Measurements from ENCODE around the gene RAB37.
A peak's percentile ranks its signal among the peaks of the same experiment; 100 is the strongest.

Gene RAB37

GRCh38 chr17:74744714-74745547 is 7.9 kb downstream of the RAB37 start:
- DNase-seq (peak; percentile 90), ATAC-seq (peak; percentile 8)

GRCh38 chr17:74745548-74746177 is 8.6 kb downstream of the RAB37 start:
- ATAC-seq (no peak), DNase-seq (no peak)

DNA sequence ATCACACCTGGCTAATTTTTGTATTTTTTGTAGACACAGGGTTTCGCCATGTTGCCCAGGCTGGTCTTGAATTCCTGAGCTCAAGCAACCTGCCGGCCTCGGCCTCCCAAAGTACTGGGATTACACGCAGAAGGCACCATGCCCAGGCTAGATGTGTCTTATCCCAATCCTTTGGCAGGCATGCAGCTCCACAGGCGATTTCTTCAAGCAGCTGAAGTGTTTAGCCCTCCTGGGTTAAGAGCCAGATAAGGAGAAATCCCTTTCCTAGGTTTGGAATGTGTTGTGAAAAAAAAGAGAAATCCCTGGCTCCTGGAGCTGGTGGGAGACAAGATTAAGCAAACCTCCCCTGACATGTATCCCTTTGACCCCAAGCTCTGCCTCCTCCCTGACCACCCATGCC is 9.3 kb downstream of the RAB37 start:
- DNase-seq: no peak
- ATAC-seq: no peak

GRCh38 chr17:74746922-74747321 is 9.9 kb downstream of the RAB37 start:
- no peak for ATAC-seq
- no peak for DNase-seq

- ATAC-seq (no peak), DNase-seq (no peak)
These were observed 11.1 kb downstream of the RAB37 start for GRCh38 chr17:74748279-74748528.

DNA sequence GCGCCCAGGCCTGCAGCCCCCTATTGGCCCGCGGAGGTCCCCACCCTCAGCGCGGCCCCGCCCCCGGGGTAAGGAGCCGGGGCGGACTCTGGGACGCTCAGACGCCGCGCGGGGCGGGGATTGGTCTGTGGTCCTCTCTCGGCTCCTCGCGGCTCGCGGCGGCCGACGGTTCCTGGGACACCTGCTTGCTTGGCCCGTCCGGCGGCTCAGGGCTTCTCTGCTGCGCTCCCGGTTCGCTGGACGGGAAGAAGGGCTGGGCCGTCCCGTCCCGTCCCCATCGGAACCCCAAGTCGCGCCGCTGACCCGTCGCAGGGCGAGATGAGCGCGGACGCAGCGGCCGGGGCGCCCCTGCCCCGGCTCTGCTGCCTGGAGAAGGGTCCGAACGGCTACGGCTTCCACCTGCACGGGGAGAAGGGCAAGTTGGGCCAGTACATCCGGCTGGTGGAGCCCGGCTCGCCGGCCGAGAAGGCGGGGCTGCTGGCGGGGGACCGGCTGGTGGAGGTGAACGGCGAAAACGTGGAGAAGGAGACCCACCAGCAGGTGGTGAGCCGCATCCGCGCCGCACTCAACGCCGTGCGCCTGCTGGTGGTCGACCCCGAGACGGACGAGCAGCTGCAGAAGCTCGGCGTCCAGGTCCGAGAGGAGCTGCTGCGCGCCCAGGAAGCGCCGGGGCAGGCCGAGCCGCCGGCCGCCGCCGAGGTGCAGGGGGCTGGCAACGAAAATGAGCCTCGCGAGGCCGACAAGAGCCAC is 11.6 kb downstream of the RAB37 start, which contains the start of gene NHERF1:
Gene NHERF1 (plus strand): TSS at position 100 of the 750 bp plus-strand sequence. CDS start 219 bp downstream, at position 319.
- peak; percentile 97 for DNase-seq
- peak; percentile 91 for ATAC-seq

DNA sequence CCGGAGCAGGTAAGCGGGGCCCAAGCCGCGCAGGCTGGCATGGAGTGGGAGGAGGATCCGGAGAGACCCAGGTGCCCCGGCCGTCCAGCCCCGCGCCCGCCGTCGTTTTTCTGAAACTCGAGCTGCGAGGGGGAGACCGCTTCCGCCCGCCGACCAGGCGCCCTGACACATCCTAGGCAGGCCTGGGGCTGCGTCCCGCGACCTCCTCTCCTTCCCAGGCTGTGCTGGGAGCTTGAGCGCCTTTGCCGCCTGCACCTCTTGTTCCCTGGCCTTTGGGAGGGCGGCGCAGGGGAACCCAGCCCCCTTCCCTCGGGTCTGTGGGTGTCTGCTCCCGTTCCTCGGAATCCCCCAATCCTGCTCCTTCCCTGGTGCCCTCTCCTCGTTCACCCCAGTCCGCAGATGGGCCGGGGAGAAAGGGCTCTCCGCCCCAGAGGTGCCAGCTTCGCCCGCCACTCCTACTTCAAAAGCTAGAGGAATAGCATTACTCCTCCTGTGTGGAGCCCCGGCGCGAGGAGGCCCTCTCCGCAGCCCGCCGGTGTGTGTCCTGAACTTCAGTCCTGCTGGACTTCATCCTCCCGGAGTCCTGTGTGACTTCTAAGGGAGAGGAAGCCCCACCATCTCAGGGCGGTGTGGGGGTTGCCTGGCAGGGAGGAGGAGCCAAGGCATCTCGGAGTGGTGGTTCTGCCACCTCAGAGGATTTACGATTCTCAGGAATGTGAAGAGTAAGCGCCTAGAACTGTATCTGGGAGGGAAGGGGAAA is 12.4 kb downstream of the RAB37 start:
- DNase-seq (peak; percentile 64), ATAC-seq (no peak)

- DNase-seq (no peak), ATAC-seq (no peak)
These were observed 12.9 kb downstream of the RAB37 start for GRCh38 chr17:74750039-74750326.

DNA sequence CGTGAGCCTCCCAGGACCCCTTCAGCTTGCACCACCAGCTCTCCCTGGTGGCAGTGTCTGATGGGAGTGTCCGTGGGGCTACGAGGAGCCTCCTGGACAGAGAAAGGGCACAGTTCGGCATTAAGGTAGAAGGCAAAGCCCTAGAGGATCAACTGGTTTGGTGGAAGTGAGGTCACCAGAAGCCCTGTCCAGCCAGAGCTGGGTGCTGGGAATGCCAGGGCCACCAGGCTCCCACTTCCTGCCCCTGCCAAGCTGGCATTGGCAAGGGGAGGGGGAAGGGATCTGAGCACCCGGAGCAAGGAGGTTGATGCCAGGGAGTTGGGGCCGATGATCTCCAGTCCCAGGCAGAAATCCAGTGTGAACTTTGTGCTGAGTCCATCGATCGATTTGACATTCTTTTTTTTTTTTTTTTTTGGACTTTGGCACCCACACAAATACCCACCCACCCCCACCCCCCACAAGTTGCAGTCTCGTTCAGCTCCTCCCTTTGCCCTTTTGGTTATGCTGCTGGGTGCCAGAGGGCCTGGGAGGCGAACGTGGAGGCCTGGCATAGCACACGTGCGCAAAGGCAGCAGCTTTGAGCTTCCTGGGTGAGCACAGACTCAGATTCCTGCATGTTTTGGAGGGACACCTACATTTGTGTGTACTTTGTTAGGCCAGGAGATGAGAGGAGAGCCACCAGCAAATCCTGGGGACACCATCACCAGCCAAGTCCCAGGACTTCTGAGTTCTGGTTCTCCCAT is 13.4 kb downstream of the RAB37 start:
- ATAC-seq (no peak), DNase-seq (peak; percentile 52)

DNA sequence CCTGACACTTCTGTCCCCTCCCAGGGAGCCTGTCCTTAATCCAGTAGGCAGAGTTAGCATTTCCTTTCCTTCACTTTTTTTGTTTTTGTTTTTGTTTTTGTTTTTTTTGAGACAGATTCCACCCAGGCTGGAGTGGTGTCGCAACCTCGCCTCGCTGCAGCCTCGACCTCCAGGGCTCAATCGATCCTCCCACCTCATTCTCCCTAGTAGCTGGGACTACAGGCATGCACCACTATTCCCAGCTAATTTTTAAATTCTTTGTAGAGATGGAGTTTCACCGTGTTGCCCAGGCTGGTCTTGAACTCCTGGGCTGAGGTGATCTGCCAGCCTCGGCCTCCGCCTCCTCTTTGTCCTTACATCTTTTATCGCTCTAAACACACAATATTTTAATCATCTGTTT is 15.4 kb downstream of the RAB37 start:
- DNase-seq (no peak), ATAC-seq (no peak)

DNA sequence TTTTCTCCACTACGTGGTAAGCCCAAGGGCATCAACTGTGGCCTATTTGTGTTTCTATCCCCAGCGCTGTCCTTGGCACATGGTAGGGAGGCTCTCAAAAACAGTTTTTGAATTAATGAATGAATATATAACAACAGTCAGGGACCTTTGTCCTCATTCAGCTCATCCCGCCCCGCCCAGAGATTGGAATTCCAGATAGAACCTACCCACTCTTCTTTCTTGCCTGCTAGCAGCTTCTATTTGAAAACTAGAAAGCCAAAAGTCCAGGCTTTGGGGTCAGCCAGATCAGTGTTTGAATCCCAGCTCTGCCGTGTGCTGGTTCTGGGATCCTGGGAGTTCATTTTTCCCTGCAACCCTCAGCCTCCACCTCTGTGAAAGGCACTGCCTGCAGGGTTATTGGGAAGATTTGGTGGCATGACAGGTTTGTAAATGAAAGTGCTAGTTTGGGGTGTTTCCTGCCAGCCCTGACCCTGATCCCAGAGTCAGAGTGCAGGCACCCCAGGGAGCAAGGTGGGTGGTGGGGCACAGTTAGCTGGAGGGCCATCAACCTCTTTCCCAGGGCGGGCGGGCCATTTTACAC is 15.9 kb downstream of the RAB37 start:
- no peak for DNase-seq
- no peak for ATAC-seq

DNA sequence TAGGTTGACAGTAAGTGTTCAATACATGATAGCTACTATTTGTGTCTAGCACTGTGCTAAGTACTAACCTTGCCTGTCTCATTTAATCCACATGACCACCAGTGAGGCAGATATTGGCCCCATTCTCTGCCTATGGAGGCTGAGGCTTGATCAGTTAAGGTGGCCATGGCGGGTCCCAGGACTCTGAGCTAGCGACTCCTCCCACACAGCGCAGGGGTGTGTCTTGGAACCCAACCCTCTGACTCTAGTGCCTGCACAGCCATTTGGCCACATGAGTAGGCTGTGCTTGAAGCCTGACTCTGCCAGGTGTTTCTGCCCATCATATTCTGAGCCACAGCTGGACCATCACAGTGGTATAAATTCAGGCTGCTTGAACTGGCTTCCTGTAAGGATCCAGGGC is 17.8 kb downstream of the RAB37 start:
- DNase-seq: no peak
- no peak for ATAC-seq

DNA sequence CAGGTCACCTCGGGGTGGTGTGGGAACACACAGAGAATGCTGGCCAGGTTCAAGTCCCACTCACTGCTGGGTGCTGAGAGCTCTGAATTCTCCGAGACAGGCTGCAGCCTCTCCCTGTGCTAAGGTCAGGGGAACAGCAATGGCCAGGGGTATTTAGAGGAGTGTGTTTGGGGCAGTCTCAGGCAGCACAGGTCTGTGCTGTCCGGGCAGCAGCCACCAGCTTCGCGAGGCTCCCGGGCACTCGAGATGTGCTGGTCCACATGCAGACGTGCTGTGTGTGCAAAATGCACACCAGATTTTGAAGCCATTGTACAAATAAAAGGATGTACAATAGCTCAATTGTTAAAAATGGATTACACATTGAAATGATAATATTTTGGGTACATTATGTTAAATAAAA is 18.5 kb downstream of the RAB37 start:
- no peak for ATAC-seq
- no peak for DNase-seq

DNA sequence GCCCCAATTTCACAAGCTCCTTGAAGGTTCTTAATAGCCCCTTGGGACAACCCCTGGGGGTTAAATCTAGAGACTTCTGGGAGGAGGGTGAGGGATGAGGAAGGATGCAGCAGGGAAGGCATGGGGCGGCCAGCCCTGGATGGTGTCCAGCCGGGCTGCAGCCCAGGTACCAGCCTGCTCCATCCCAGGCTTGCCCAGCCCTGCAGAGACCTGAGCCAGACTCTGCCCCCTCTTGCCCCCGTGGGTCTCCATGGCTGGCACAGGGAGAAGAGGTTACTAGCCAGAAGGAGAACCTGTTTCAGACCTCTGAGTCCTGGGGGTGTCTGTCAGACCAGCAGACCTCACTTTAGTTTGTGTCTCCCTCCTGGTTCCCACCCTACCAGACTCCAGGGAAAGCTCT is 19.8 kb downstream of the RAB37 start:
- DNase-seq (no peak), ATAC-seq (no peak)

GRCh38 chr17:74757502-74757901 is 20.4 kb downstream of the RAB37 start:
- no peak for DNase-seq
- no peak for ATAC-seq

GRCh38 chr17:74757931-74758847 is 21.1 kb downstream of the RAB37 start:
- no peak for DNase-seq
- no peak for ATAC-seq

GRCh38 chr17:74758848-74759168 is 21.8 kb downstream of the RAB37 start:
- no peak for DNase-seq

GRCh38 chr17:74759243-74759801 is 22.3 kb downstream of the RAB37 start:
- ATAC-seq: peak; percentile 80
- DNase-seq: peak; percentile 55

More at GRCh38 chr17:74758848-74759168, 21.8 kb downstream of the RAB37 start:
- peak; percentile 54 for ATAC-seq

DNA sequence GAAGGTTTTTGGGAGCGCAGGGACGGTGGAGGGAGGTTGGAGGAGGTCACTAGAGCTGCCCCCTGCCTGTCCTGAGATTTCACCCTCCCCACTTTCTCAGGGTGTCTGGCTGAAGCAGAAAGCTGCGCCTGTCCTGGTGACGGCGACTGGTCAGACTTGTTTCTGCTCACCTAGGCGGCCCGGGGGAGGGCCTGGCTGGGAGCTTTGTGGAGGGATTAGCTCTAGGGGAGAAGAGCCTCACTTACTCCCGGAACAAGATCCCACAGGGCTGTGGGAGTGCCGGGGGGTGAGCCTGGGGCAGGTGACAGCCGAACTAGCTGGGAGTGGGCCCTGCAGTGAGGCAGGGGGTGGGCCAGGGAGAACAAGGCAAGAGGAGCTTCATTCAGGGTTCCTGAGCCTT is 22.9 kb downstream of the RAB37 start:
- no peak for ATAC-seq
- no peak for DNase-seq

DNA sequence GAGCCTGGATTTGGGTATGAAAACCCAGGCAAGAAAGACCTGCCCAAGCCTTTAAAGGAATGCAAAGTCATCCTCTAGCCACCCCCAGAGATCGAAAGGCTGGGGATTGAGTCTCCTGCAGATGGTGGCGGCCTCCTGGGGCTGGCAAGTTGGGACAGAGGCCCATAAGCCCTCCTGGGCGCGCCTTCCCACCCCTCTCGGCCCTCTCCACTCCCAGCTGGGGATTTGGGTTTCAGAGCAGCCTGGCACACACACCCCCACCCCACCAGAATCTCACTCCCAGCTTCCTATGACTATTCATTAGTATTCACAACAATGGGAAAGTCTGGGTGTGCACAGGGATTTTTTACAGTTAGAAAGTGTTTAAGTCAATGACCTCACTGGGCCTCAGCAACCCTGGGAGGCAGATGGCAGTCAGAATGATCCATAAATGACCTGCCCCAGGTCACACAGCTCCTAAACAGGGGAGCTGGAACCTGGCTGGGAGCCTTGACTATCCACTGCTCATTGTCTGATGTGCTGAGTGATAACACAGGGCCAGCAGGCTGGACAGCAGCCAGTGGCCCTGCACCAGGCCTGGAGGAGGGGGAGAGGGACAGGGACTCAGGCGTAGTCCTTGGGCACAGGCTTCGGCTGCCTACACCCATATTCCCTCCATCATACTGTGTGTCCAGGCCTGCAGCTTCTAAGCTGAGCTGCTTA is 23.5 kb downstream of the RAB37 start:
- DNase-seq: no peak
- ATAC-seq: no peak
